Peyer's patch (tissue), 4 donors: Measurements from ENCODE around the gene NCLN. TPM values are rescaled to one million over a fixed set of nuclear protein-coding genes. Genes with fewer than 3 reads are reported as not detected.

ENCODE experiments used
- DNase-seq, 3 donors: peaks; one replicate each; pipeline ENCODE4 v3.0.0-alpha.2; 2017 to 2019
- H3K27ac ChIP-seq, 4 donors: fragments of 200-600 bp; sonication (generic); one replicate each; pipeline ENCODE4 v1.5.1; 2016 to 2019
- H3K27me3 ChIP-seq, 2 donors: fragments of 200-600 bp; sonication (generic); one replicate each; pipeline ENCODE4 v1.5.1; 2019
- H3K36me3 ChIP-seq, 3 donors: fragments of 200-600 bp; sonication (generic); one replicate each; pipeline ENCODE4 v1.5.1; 2016 to 2019
- H3K4me1 ChIP-seq, 4 donors: fragments of 200-600 bp; sonication (generic); one replicate each; pipeline ENCODE4 v1.5.1; 2016 to 2019
- H3K4me3 ChIP-seq, 4 donors: fragments of 200-600 bp; sonication (generic); 1 replicate in 3 of 4; 2 replicates in 1 of 4; pipeline ENCODE4 v1.5.1; 2016 to 2019; ENCODE audit warnings: mild to moderate bottlenecking in 1 of 4
- H3K9me3 ChIP-seq, 4 donors: fragments of 200-600 bp; sonication (generic); one replicate each; pipeline ENCODE4 v1.5.1; 2016 to 2019; ENCODE audit warnings: mild to moderate bottlenecking in 1 of 4
- POLR2A ChIP-seq, 2 donors: fragments of 450-650 bp; IDR thresholded peaks; one replicate each; pipeline ENCODE4 v1.5.1; 2017; ENCODE audit warnings: antibody characterized with exemption in 2 of 2, mild to moderate bottlenecking in 2 of 2, moderate library complexity in 2 of 2
- total RNA-seq, 4 donors: library from RNA; depleted of rRNA; stranded (reverse); fragments of >200 nt; gene quantifications; one replicate each; pipeline ENCODE4 v1.1.0, GENCODE V29; 2016
- TF ChIP-seq, protein P1 (sequence below), 6 experiments: fragments of 450-650 bp in 4 of 6; fragments of 200-600 bp in 2 of 6; sonication (generic) in 1 of 6; IDR thresholded peaks; one replicate each; pipeline ENCODE4 v1.5.1; 2017 to 2019; ENCODE audit warnings: antibody characterized with exemption in 6 of 6, mild to moderate bottlenecking in 3 of 6, moderate library complexity in 1 of 6

Gene NCLN
- total RNA-seq, 4 donors from 2014 or later = 84.2 to 126 (median 117) TPM

DNA sequence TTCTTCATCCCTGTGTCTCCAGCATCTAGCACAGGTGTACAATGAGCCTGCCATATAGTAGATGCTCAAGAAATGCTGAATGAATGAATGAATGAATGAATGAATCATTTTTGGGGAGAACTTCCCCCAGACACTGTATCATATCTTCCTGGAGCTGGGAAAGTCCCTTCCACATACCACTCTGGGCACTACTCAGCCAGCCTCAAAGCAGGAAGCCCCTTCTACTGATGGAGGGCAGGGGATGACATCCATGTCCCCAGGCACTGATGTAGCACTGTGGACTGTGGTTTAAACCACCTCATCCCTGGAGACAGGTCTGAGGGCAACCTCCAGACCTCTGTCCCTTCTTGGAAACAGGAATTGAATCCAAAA, 45.1 kb upstream of the NCLN start:
- no peak overlapping the region for H3K27ac ChIP-seq
- peaks cover 0 to 4% (median 0%) of the 10 kb centered on the region in 4 donors for H3K4me1 ChIP-seq
- no peaks in the 10 kb centered on the region for H3K27me3 ChIP-seq
- H3K4me3 ChIP-seq = no peak overlapping the region
- H3K36me3 ChIP-seq = no peaks in the 10 kb centered on the region
- TF ChIP-seq, protein P1, sequence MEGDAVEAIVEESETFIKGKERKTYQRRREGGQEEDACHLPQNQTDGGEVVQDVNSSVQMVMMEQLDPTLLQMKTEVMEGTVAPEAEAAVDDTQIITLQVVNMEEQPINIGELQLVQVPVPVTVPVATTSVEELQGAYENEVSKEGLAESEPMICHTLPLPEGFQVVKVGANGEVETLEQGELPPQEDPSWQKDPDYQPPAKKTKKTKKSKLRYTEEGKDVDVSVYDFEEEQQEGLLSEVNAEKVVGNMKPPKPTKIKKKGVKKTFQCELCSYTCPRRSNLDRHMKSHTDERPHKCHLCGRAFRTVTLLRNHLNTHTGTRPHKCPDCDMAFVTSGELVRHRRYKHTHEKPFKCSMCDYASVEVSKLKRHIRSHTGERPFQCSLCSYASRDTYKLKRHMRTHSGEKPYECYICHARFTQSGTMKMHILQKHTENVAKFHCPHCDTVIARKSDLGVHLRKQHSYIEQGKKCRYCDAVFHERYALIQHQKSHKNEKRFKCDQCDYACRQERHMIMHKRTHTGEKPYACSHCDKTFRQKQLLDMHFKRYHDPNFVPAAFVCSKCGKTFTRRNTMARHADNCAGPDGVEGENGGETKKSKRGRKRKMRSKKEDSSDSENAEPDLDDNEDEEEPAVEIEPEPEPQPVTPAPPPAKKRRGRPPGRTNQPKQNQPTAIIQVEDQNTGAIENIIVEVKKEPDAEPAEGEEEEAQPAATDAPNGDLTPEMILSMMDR (IDR thresholded peaks at IDR 0.05) = no peak
- no peak for TF ChIP-seq POLR2A (IDR thresholded peaks at IDR 0.05)
- no peaks in the 10 kb centered on the region for H3K9me3 ChIP-seq
- no peak for DNase-seq

DNA sequence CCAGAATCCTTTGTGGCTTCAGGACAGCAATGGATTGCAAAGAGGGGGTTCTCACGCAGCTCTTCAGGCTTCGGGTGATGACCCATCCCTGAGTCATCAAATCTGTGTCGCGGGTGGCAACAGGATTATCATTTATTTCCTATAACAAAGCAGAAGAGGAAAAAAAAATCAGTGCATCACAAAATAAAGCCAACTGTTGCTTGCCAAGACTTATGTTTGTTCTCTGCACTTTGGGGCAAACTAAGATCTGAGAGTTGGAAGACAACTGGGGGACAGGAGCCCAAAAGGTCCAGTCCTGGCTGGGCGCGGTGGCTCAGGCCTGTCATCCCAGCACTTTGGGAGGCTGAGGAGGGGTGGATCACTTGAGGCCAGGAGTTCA, 43.4 kb upstream of the NCLN start:
- Histone ChIP-seq H3K9me3 (no peaks in the 10 kb centered on the region), H3K4me3 (no peak overlapping the region), H3K36me3 (no peaks in the 10 kb centered on the region), H3K27ac (peak overlapping the region in 3 of 4 donors; percentile 43 to 66 (median 63)), H3K27me3 (no peaks in the 10 kb centered on the region), H3K4me1 (peaks cover 0 to 4% (median 0%) of the 10 kb centered on the region in 4 donors)
- TF ChIP-seq POLR2A (IDR thresholded peaks at IDR 0.05) = no peak
- TF ChIP-seq, protein P1 (IDR thresholded peaks at IDR 0.05) = no peak
- no peak for DNase-seq

DNA sequence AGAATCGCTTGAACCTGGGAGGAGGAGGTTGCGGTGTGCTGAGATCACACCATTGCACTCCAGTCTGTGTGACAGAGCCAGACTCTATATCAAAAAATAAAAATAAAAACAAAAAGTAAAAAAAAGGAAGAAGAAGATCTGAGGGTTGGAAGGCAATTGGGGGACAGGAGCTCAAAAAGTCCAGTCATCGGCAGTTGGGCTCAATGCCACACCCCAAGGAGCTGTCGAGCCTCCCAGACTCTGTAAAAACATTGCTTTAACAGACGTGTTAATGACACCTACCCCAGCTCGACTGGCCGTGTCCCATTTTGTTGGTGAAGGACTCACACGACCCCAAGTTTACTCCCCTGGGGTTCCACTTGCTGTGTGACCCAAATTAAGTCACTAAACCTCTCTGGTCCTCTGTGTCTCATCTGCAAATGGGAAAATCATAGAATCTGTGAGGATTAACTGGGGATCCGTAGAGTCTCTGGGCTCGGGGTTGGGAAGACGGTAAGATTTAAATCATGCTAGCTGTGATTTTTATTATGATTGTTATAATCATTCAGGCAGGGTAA, 42.9 kb upstream of the NCLN start:
- peaks cover 0 to 4% (median 0%) of the 10 kb centered on the region in 4 donors for H3K4me1 ChIP-seq
- no peaks in the 10 kb centered on the region for H3K9me3 ChIP-seq
- TF ChIP-seq, protein P1 (IDR thresholded peaks at IDR 0.05) = no peak
- no peak for TF ChIP-seq POLR2A (IDR thresholded peaks at IDR 0.05)
- no peaks in the 10 kb centered on the region for H3K27me3 ChIP-seq
- H3K27ac ChIP-seq = peak overlapping the region in 2 of 4 donors; percentile 39 to 66
- DNase-seq = no peak
- no peaks in the 10 kb centered on the region for H3K36me3 ChIP-seq
- no peak overlapping the region for H3K4me3 ChIP-seq

DNA sequence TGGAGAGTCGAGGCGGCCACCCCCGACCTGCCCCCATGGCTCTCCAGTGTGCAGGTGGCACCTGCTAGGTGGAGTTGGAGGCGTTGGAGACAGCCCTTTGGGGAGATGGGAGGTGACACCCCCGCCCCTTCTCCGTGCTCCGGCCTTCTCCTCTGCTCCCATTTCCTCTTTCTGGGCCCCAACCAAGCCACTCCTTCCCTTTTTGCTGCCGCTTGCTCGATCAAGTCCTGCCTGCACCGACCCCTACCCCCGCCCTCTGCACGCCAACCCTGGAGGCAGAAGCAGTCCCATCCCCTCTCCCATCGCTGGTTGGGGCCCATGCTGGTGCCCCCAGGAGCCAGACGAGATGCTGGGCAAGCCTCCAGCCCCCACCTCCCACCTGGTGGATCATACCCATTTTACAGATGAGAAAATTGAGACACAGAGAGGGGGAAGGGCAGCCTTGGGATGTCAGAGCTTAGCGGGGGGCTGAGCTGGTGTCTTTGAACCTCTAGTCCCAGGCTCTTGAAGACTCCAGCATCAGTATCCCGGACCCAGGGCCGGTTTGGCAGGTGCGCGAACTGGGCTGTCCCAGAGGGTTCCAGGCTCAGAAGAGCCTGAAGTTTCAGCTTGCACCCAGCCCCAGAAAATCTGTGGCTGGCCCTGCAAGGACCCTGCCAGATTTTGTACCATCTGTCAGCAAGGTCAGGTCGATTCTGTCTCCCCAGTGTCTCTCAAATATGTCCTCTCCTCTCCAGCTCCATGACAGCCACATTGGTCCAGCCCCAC, 39.6 kb upstream of the NCLN start:
- no peak for TF ChIP-seq POLR2A (IDR thresholded peaks at IDR 0.05)
- TF ChIP-seq, protein P1 (IDR thresholded peaks at IDR 0.05) = no peak
- no peak for DNase-seq
- H3K36me3 ChIP-seq = no peaks in the 10 kb centered on the region
- no peak overlapping the region for H3K27ac ChIP-seq
- no peaks in the 10 kb centered on the region for H3K27me3 ChIP-seq
- peaks cover 0 to 4% (median 0%) of the 10 kb centered on the region in 4 donors for H3K4me1 ChIP-seq
- H3K9me3 ChIP-seq = no peaks in the 10 kb centered on the region
- H3K4me3 ChIP-seq = no peak overlapping the region

DNA sequence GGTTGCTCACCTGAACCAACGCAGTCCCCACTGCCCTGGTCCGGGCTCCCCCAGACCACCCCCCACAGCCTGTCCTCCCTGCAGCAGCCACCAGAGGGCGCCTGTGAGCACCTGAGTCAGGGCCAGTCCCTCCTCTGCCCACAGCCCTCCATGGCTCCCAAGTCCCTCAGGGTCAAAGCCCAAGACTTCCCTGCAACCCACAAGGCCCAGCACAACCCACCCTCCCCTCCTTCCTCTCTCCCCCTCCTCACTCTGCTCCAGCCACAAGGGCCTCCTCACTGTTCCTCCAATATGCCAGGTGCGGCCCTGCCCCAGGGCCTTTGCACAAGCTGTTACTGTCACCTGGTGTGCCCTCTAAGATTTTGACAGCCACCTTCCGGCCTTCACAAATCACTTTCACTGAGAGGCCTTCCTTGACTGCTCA, 39.0 kb upstream of the NCLN start:
- no peaks in the 10 kb centered on the region for H3K36me3 ChIP-seq
- peak in 2 of 3 donors; percentile 43 to 69 for DNase-seq
- TF ChIP-seq, protein P1 (IDR thresholded peaks at IDR 0.05) = peak; percentile 39 to 66 (median 60)
- no peak for TF ChIP-seq POLR2A (IDR thresholded peaks at IDR 0.05)
- H3K4me1 ChIP-seq = peaks cover 0 to under 1% (median 0%) of the 10 kb centered on the region in 4 donors
- H3K27ac ChIP-seq = no peak overlapping the region
- H3K27me3 ChIP-seq = no peaks in the 10 kb centered on the region
- H3K9me3 ChIP-seq = no peaks in the 10 kb centered on the region
- H3K4me3 ChIP-seq = no peak overlapping the region
